Right lobe of liver (tissue), 4 donors: Measurements from ENCODE around the gene MGARP.

Experiments used
- CTCF ChIP-seq, 4 donors: fragments of 200-600 bp in 3 of 4; fragments of 450-650 bp in 1 of 4; IDR thresholded peaks; one replicate each; pipeline versions ENCODE4 v1.5.1 to v1.8.0; 2016 to 2022; ENCODE audit warnings: antibody characterized with exemption in 4 of 4, mild to moderate bottlenecking in 2 of 4
- POLR2A ChIP-seq: fragments of 450-650 bp; IDR thresholded peaks from one replicate; pipeline ENCODE4 v1.6.1; 2017; ENCODE audit warnings: antibody characterized with exemption, mild to moderate bottlenecking
- donor health status: DM: no; HTN: no; CAD: no.
- donor health status: DM: no; HTN: no; CAD: no.
- donor health status: DM: no; HTN: yes; CAD: no.

- TF ChIP-seq CTCF (IDR thresholded peaks at IDR 0.05) = no peak
- no peak for TF ChIP-seq POLR2A
Measured at GRCh38 chr4:139223682-139224317, 56.2 kb downstream of the MGARP start.
